K562 (cell line): Measurements from ENCODE around the gene CSTPP1. TPM values are rescaled to one million over a fixed set of nuclear protein-coding genes. Genes with fewer than 3 reads are reported as not detected.
A peak's percentile ranks its signal among the peaks of the same experiment; 100 is the strongest.

Experiments
- ATAC-seq: fragments of 200-7000 bp; cut with Tn5 transposase; 3 replicates; pipeline ENCODE4 v1.9.1; 2020; ENCODE audit warnings: moderate library complexity
- BruUV-seq: library from RNA; stranded (reverse); fragments of 400-500 nt; replicated peaks from 2 replicates; lab custom pipeline; 2021; lab: Mats Ljungman, UMichigan
- CTCF ChIA-PET: fragments of 300-600 bp; formaldehyde crosslinking; extraction: SDS; loops from one replicate; lab custom pipeline; 2021; ENCODE audit warnings: low intra/inter-chr PET ratio; lab: Yijun Ruan, JAX
- POLR2A ChIA-PET: fragments of 300-600, 350-650 bp; sonication (Branson Sonifier 250); formaldehyde crosslinking; extraction: SDS; loops from one replicate; lab custom pipeline; 2021; ENCODE audit warnings: antibody characterized with exemption, inconsistent platforms; lab: Yijun Ruan, JAX
- DNase-seq, 4 experiments: peaks; one replicate each; pipeline versions ENCODE4 v3.0.0 to v3.0.0-alpha.2; 2011 to 2018; ENCODE audit warnings: low spot score in 3 of 4, mixed read lengths in 3 of 4; ENCODE audit errors: extremely low read depth in 1 of 4
- FAIRE-seq: peaks from 2 replicates; lab custom pipeline; 2011; peaks lifted over from hg19 to GRCh38; lab: Jason Lieb, UNC
- H2AFZ ChIP-seq: 2 replicates; pipeline ENCODE4 v1.6.0; 2011; ENCODE audit warnings: low read depth, low read length, control low read depth, inconsistent platforms
- H3K27ac ChIP-seq: fragments of 200-600 bp; 3 replicates; pipeline ENCODE4 v1.8.0; 2011; ENCODE audit warnings: low read depth, mild to moderate bottlenecking, control low read depth, inconsistent platforms, low read length, moderate library complexity, mixed read lengths; ENCODE audit errors: extremely low read depth
- H3K27me3 ChIP-seq, 2 experiments: fragments of 300-600 bp in 1 of 2; 2 replicates in 1 of 2; 3 replicates in 1 of 2; pipeline versions ENCODE4 v1.6.0 to v1.8.0; 2011; ENCODE audit warnings: inconsistent platforms in 2 of 2, low read length in 2 of 2, mild to moderate bottlenecking in 1 of 2, mixed read lengths in 1 of 2, moderate library complexity in 1 of 2; ENCODE audit not compliant: control insufficient read depth in 2 of 2, insufficient read depth in 2 of 2
- H3K36me3 ChIP-seq: fragments of 300-600 bp; 3 replicates; pipeline ENCODE4 v1.8.0; 2011; ENCODE audit warnings: mild to moderate bottlenecking, low read length, inconsistent platforms; ENCODE audit not compliant: control insufficient read depth, insufficient read depth
- H3K4me1 ChIP-seq, 2 experiments: fragments of 200-600 bp in 1 of 2; replicated peaks in 1 of 2; 2 replicates in 1 of 2; 3 replicates in 1 of 2; pipeline versions ENCODE4 v1.5.1 to v1.8.0; 2011; ENCODE audit warnings: inconsistent platforms in 2 of 2, low read length in 2 of 2, mild to moderate bottlenecking in 1 of 2, mixed read lengths in 1 of 2, moderate library complexity in 1 of 2; ENCODE audit not compliant: control insufficient read depth in 2 of 2, insufficient read depth in 2 of 2
- H3K4me2 ChIP-seq: 2 replicates; pipeline ENCODE4 v1.6.1; 2011; ENCODE audit warnings: low read length, control low read depth, inconsistent platforms, mixed read lengths; ENCODE audit not compliant: insufficient read depth
- H3K4me3 ChIP-seq: fragments of 200-600 bp; sonication (generic), shearing (Covaris generic); 2 replicates; pipeline ENCODE4 v1.5.1; 2016; ENCODE audit warnings: control low read depth, inconsistent platforms
- H3K79me2 ChIP-seq: fragments of 200-600 bp; 3 replicates; pipeline ENCODE4 v1.8.0; 2011; ENCODE audit warnings: low read length, inconsistent platforms; ENCODE audit not compliant: control insufficient read depth, insufficient read depth
- H3K9ac ChIP-seq, 2 experiments: 2 replicates each; pipeline versions ENCODE4 v1.6.0 to v1.6.1; 2011; ENCODE audit warnings: low read depth in 2 of 2, low read length in 2 of 2, control low read depth in 1 of 2, inconsistent platforms in 1 of 2, mild to moderate bottlenecking in 1 of 2, mixed read lengths in 1 of 2; ENCODE audit not compliant: insufficient read depth in 1 of 2
- H3K9me1 ChIP-seq: one replicate; pipeline ENCODE4 v1.6.0; 2011; ENCODE audit warnings: inconsistent platforms, mild to moderate bottlenecking, low read length, moderate library complexity; ENCODE audit not compliant: control insufficient read depth, insufficient read depth
- H3K9me3 ChIP-seq: replicated peaks from 2 replicates; pipeline ENCODE4 v1.5.1; 2011; ENCODE audit warnings: low read depth, low read length, inconsistent platforms; ENCODE audit not compliant: control insufficient read depth, insufficient read depth
- H4K20me1 ChIP-seq: replicated peaks from 2 replicates; pipeline ENCODE4 v1.6.1; 2011; ENCODE audit warnings: low read length, inconsistent platforms, mixed read lengths; ENCODE audit not compliant: control insufficient read depth, insufficient read depth
- CBFB ChIP-seq: sonication (generic); formaldehyde crosslinking; IDR thresholded peaks from 2 replicates; pipeline ENCODE4 v1.4.0; 2020; ENCODE audit warnings: mild to moderate bottlenecking, missing genetic modification reagents
- PRPF4 ChIP-seq: fragments of 200-400 bp; formaldehyde crosslinking; IDR thresholded peaks from one replicate; pipeline ENCODE4 v1.6.1; 2017; ENCODE audit warnings: low read length, low read depth, mild to moderate bottlenecking; ENCODE audit not compliant: insufficient read depth, poor library complexity, severe bottlenecking
- SRSF9 ChIP-seq: fragments of 200-400 bp; formaldehyde crosslinking; IDR thresholded peaks from 2 replicates; pipeline ENCODE4 v1.6.1; 2017; ENCODE audit warnings: low read depth, low read length, borderline replicate concordance
- WGBS: fragments of 100-300 bp; shearing (Covaris generic); methylation state at CpG from one replicate; pipeline ENCODE4 v1.1.6; 2016; ENCODE audit warnings: low coverage, mixed read lengths; ENCODE audit not compliant: insufficient coverage; ENCODE audit errors: missing lambda C conversion rate; 5-methylcytosine and 5-hydroxymethylcytosine counted together
- in situ Hi-C: fragments of 300-500 bp; cut with MboI; formaldehyde crosslinking; loops from 4 replicates; pipeline ENCODE4 v1.15.0; 2018; ENCODE audit warnings: inconsistent platforms, mixed read lengths
- intact Hi-C: fragments of 100-400 bp; cut with micrococcal nuclease; formaldehyde crosslinking; loops from 2 replicates; pipeline ENCODE4 v1.14.2; 2022
- polyA plus RNA-seq, 8 experiments: library from polyadenylated mRNA; depleted of rRNA in 4 of 8; stranded (reverse) in 5 of 8; unstranded in 3 of 8; fragments of >200 nt; fragmentation: Nextera tagmentation in 2 of 8; fragmentation: Illumina TruSeq in 1 of 8; extraction: Ambion mirVana in 2 of 8; extraction: Trizol in 1 of 8; gene quantifications; 2 replicates each; pipeline versions ENCODE4 v1.2.1 to v1.2.3, GENCODE V29; 2011 to 2014; ENCODE audit warnings: inconsistent platforms in 1 of 8, missing spikeins in 1 of 8
- total RNA-seq, 7 experiments: library from RNA; depleted of rRNA in 6 of 7; stranded (reverse); fragments of >200 nt in 6 of 7; fragmentation: Illumina TruSeq in 2 of 7; extraction: Trizol in 2 of 7; gene quantifications; 2 replicates each; pipeline versions ENCODE4 v1.2.1 to v1.2.3, GENCODE V29; 2011 to 2021; ENCODE audit warnings: low replicate concordance in 1 of 7
- TF ChIP-seq, protein P1 (sequence below): sonication (generic); formaldehyde crosslinking; IDR thresholded peaks from 2 replicates; pipeline ENCODE4 v1.8.1; 2023; ENCODE audit warnings: mild to moderate bottlenecking, missing genetic modification reagents
- TF ChIP-seq, protein P2 (sequence below), 3 experiments: IDR thresholded peaks in 2 of 3; conservative IDR thresholded peaks in 1 of 3; 2 replicates each; pipeline ENCODE4 v1.5.1; 2011 to 2012; ENCODE audit warnings: low read length in 3 of 3, mild to moderate bottlenecking in 3 of 3, control low read depth in 2 of 3, improper control_type of control experiment in 1 of 3, inconsistent platforms in 1 of 3, low read depth in 1 of 3, mixed read lengths in 1 of 3, moderate library complexity in 1 of 3; ENCODE audit not compliant: insufficient read depth in 2 of 3

CSTPP1 gene
- total and polyA plus RNA-seq, 9 of the 15 experiments (the other 6 are each of a cell fraction or from before 2014, with no cell fraction given): 6.5 to 17.8 (median 9.2) TPM

DNA sequence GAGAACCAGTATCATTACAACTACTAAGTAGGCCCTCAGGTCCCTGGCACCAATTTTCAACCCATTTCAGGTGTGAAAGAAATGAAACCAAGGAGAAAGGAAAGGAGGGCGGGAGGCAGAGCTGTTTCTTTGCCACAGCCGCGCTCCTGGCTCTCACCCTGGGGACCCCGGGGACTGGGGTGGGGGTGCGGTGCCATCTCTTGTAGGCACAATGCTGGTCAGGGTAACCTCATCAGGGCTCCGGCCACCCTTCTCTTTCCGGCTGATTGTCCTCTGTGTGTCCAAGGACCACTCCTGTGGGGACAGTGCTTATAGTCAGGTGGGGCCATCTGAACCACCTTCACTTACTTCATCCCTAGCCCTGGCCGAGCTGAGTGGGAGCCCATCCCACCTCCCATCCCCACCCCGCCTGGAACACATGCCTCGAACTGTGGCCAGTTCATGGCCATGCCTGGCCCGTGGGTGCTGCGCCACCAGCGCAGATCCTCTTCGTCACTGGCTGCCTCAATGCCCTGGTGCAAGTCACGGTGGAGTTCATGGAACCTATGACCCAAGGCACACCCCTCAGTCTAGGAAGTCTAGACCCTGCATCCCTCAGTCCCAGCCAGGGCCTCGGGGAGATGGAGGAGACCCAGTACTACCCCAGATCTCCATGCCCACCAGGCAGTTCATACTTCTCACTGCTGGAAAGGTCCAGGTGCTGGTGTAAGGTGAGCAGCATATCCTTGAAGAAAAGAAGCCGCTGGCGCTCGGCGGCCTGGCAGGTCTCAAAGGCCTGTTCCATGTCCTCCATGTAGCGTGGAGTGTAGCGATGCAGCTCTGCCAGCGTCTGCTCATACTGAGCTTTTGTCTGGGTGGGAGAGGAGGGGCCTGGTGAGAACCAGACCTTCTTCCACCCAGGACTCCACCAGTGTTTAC lies 242.4 kb downstream of the CSTPP1 start:
- peak overlapping the region in 1 of 2 experiments; percentile 29; a peak in 1 of 4 replicates for H3K9ac ChIP-seq
- ChIA-PET POLR2A (interaction anchor here (0.5 to 1.5 kb wide), 7 partner anchors 9 to 229 kb away, joined by 3 to 11 read pairs (median 3); partner anchors contain the start of gene ACP2), CTCF (interaction anchor here (0.6 kb wide), 1 partner anchor 675 kb away, joined by 5 read pairs; no protein-coding TSS in a partner anchor)
- in situ Hi-C loops (loop anchor here (10.0 kb wide), 1 partner anchor 166 kb away; no protein-coding TSS in a partner anchor), intact Hi-C loops (no loop called here)
- DNase-seq (no peak), ATAC-seq (no peak), FAIRE-seq (no peak)
- H3K4me2 ChIP-seq: no peak overlapping the region
- H3K4me3 ChIP-seq: no peak overlapping the region
- BruUV-seq: no TSS peak
- no peaks in the 10 kb centered on the region for H3K9me3 ChIP-seq
- no peak overlapping the region; the same call in 2 of the 3 replicates for H3K27ac ChIP-seq
- H3K79me2 ChIP-seq: peaks cover 25% of the 10 kb centered on the region
- H3K27me3 ChIP-seq: no peaks in the 10 kb centered on the region
- peaks cover 26% of the 10 kb centered on the region for H3K36me3 ChIP-seq
- 0 out of 2 replicates have a peak, but pooled peaks cover 6% of the 10 kb centered on the region for H4K20me1 ChIP-seq
- H3K4me1 ChIP-seq: peaks cover 16 to 32% of the 10 kb centered on the region in 2 experiments
- WGBS: 76% methylated on average over 16 of the region's 23 CpGs
- TF ChIP-seq SRSF9: no peak
- TF ChIP-seq PRPF4: no peak
- TF ChIP-seq, protein P1, sequence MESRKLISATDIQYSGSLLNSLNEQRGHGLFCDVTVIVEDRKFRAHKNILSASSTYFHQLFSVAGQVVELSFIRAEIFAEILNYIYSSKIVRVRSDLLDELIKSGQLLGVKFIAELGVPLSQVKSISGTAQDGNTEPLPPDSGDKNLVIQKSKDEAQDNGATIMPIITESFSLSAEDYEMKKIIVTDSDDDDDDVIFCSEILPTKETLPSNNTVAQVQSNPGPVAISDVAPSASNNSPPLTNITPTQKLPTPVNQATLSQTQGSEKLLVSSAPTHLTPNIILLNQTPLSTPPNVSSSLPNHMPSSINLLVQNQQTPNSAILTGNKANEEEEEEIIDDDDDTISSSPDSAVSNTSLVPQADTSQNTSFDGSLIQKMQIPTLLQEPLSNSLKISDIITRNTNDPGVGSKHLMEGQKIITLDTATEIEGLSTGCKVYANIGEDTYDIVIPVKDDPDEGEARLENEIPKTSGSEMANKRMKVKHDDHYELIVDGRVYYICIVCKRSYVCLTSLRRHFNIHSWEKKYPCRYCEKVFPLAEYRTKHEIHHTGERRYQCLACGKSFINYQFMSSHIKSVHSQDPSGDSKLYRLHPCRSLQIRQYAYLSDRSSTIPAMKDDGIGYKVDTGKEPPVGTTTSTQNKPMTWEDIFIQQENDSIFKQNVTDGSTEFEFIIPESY (CRISPR knock-in tag): peak; percentile 70
- no peak for TF ChIP-seq CBFB (CRISPR knock-in tag)
- TF ChIP-seq, protein P2, sequence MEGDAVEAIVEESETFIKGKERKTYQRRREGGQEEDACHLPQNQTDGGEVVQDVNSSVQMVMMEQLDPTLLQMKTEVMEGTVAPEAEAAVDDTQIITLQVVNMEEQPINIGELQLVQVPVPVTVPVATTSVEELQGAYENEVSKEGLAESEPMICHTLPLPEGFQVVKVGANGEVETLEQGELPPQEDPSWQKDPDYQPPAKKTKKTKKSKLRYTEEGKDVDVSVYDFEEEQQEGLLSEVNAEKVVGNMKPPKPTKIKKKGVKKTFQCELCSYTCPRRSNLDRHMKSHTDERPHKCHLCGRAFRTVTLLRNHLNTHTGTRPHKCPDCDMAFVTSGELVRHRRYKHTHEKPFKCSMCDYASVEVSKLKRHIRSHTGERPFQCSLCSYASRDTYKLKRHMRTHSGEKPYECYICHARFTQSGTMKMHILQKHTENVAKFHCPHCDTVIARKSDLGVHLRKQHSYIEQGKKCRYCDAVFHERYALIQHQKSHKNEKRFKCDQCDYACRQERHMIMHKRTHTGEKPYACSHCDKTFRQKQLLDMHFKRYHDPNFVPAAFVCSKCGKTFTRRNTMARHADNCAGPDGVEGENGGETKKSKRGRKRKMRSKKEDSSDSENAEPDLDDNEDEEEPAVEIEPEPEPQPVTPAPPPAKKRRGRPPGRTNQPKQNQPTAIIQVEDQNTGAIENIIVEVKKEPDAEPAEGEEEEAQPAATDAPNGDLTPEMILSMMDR (IDR thresholded peaks at IDR 0.05 in 2 of 3, conservative IDR thresholded peaks at IDR 0.05 in 1 of 3; ENCODE audit: insufficient read depth in 2 of 3, low read depth in 1 of 3, low read length in 3 of 3): no peak
- H3K9me1 ChIP-seq: peaks cover 3% of the 10 kb centered on the region
- no peak overlapping the region for H2AFZ ChIP-seq
